ENCODE data around the gene C7orf33. TPM values are rescaled to one million over a fixed set of nuclear protein-coding genes. Genes with fewer than 3 reads are reported as not detected.

Gene C7orf33
- total RNA-seq, 1 experiment from 2014 or later, result not detected

DNA sequence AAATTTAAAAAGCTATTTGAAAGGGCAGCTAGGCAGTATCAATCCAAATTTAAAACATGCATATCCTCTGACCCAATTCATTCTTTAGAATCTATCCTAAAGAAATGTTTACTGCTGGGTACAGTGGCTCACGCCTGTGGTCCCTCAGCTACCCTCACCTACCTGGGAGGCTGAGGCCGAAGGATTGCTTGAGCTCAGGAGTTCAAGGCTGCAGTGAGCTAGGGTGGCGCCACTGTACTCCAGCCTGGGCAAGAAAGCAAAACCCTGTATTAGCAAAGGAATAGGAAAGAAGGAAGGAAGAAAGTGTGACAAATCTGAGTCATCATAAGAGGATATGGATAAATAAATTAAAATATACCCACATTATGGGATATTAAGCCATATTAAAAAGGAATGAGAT lies 36.3 kb downstream of the C7orf33 start:
- no peak for DNase-seq (ENCODE audit: low read depth)

DNA sequence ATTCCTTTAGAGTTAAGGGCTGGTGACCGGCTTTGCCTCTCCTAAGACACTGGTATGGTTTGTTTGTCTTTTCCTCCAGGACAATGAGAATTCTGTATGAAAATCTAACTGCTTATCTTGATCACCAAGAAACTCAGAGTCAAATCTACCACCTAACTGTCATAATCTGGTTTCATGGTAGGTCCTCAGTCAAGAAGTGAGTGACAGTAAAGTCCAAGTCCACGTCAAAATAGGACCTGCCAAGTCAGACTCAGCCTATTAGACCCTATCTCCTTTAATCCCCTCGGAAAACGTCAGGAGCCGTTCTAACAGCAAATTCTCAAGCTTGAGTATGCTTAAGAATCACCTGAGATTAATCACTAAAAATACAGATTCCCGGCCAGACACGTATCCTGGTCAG lies 37.4 kb downstream of the C7orf33 start:
- DNase-seq (ENCODE audit: low read depth), result no peak

DNA sequence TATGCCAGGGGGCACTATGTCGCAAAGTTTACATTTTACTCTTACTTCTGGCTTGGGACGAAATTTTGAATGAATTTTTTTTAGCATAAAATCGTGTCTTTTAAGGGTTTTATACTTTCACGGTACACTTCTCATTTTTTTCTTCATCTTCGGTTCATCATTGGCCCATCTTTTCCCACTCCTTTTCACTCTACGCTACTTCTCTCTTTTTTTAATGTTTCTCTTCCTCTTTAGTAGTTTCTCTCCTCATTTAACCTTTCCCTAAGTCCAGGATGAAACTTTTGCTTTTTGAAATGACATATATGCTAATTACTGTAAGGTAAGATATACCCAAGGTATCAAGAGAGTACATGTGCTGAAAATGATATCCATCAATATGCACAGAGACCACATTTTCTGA lies 39.5 kb downstream of the C7orf33 start:
- DNase-seq (ENCODE audit: low read depth), result no peak

DNA sequence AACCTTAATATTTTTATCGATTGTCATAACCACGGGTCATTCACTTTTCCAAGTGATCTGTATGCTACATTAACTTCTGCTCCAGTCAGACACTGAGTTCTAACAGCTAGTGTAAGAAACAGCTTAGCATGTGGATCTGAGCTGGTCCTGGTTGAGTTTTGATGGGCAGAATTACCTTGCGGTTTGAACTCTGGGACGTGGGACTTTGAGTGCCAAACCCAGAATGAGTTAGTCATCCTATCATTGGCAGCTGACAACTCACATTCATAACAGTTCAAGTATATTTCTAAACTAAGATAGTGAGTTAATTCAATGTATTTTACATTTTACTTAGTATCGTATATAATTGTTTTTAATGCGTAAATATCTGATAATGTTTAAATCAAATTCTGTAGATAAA lies 43.2 kb downstream of the C7orf33 start:
- DNase-seq (ENCODE audit: low read depth), result peak; percentile 81

DNA sequence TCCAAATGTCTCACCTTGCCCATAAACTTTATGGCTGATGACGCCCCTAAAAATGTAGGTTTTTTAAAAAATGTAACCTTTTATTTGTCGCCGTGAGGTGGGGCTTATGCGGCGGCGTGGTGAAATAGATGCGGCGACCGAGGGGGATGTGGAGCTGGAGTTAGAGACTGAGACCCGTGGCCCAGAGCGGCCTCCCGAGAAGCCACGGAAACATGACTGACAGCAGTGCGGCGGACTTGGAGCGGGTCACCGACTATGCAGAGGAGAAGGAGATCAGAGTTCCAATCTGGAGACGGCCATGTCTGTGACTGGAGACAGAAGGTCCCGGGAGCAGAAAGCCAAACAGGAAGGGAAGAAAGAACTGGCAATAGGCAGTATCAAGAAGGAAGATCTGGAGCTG lies 46.5 kb downstream of the C7orf33 start:
- DNase-seq (ENCODE audit: low read depth), result no peak

DNA sequence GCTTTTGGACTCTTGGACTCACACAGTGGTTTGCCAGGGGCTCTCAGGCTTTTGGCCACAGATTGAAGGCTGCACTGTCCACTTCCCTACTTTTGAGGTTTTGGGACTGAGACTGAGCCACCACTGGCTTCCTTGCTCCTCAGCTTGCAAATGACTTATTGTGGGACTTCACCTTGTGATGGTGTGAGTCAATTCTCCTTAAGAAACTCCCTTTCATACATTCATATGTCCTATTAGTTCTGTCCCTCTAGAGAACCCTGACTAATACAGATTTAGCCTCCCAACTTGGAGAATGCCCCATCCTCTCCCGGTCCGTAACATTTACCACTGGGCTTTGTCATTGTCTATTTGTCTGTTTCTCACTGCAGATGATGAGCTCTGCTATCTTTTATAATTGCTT lies 55.3 kb downstream of the C7orf33 start:
- DNase-seq (ENCODE audit: low read depth), result no peak

DNA sequence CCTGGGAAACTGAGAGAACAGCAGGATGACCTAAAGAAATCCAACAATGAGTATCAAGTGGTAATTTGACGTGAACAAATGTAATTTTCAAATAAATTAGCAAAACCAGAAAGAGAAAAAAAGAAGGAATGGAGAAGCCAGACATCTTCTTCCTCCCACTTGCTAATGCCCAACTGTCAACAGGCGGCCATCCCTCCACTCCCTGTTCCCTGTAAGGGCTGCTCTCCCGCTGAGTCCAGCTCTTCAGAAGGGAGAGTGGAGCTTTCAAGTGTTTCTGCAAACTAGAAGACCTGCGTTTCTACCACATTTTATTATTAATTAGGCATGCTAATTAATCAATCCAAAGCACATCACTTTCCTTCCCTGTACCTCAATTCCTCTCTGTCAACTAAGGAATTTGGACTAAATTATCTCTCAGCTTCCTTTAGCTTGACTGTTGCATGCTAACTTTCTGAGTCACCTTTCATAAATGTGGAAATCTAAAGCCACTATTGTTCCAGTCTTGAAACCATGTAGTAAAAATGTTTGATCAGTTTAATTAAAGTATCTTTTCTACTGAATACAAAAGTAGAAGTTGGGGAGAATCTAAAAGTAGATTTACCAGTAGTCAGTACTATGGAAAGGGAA lies 59.8 kb downstream of the C7orf33 start:
- DNase-seq (ENCODE audit: low read depth), result peak; percentile 78

DNA sequence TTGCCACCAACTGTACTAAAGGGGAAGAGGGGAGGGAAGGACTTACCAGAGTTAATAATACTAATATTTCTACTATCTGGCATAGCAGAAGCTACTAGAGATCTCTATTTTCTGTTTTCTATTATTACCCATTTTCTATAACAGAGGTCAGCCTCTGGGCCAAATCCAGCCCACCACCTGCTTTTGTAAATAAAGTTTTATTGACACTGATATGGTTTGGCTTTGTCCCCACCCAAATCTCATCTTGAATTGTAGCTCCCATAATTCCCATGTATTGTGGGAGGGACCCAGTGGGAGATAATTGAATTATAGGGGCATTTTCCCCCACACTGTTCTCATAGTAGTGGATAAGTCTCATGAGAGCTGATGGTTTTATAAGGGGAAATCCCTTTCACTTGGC lies 62.2 kb downstream of the C7orf33 start:
- DNase-seq (ENCODE audit: low read depth), result no peak

DNA sequence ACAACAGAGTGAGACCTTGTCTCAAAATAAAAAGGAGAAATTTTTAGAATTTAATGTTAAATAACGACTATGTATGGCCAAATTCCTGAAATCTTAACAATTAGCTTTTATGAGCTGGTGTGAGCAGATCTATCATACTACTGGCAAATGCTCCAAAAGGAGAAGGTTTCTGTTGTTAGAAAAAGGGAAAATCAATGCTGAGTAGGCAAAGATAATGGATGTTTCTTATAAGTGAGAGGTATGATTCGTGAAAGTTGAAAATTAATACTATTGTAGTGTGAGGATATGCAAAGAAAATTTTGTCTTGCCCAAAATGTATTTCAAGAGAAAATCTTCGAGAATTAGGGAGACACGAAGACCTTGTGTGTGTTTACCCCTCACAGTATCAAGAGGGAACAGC lies 67.4 kb downstream of the C7orf33 start:
- no peak for DNase-seq (ENCODE audit: low read depth)

DNA sequence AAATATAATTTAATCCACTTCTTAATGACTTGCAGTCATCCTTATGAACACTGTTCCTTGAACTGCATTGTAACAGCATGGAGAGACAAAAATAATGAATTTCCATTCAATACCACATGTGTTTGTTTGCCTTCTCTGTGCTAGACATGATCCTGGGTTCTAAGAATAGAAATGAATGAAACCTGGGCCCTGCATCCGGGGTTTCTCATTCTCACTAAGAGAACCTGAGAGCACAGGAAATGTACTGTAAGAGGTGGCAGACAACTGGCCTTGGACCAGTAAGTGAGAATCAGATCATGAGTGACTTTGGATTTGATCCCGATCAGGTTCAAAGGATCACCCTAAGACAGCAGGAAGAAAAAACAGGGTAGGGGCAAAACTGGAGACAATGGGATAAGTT lies 70.9 kb downstream of the C7orf33 start:
- no peak for DNase-seq (ENCODE audit: low read depth)

DNA sequence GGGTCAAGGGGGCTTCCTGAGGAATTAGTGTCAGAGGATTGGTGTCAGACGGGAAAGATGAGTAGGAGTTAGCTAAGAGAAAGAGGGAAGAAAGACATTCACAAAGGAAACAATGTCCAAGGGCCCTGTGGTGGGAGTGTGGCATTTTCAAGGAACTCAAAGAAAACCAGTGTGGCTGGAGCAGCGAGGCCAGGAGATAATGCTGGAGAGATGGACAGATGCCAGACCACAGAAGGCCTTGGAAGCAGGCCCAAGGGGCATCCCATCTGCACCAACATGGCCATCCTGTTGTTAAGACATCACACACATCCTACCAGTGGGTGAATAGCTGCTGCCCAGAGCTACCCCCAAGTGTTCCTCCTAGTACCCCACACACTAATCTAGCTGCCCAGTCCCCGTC lies 72.1 kb downstream of the C7orf33 start:
- peak; percentile 52 for DNase-seq (ENCODE audit: low read depth)

DNA sequence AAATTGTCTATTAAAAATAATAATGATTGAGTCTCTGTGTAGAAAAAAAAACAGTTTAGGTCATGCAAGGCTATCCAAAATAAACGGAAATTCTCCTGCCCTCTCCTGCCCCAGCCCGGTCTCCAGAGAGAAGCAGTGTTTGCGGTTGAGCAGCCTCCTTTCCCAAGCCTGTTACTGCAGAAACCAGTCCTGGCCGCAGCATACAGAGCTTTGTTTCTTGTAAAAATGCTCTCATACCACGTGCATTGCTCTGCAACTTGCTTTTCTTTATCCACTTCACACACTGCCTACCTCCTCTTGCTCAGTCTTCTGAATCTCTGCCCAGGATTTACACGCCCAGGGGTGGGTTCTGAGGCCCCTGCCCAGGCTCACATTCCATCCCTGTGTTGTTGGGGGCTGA lies 73.8 kb downstream of the C7orf33 start:
- peak; percentile 15 for DNase-seq (ENCODE audit: low read depth)

DNA sequence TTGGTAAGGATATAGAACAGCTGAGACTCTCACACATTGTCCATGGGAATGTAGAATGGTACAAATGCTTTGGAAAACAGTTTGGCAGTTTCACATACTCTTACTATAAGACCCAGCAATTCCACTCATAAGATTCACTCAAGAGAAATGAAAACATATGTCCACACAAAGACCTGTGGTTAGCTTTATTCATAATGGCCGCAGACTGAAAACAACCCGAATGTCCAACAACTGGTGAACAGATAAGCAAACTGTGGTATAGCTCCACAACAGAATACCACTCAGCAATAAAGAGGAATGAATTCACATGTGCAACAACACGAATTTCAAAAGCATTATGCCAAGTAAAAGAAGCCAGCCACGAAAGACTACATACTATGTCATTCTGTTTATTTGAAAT lies 74.7 kb downstream of the C7orf33 start:
- DNase-seq (ENCODE audit: low read depth), result no peak

Other genes with a start within 250 kb of the C7orf33 start
- gene CUL1, start 108.1 kb downstream of the C7orf33 start, total RNA-seq (2014; rRNA removed; shearing (Covaris generic)), result 46.3 and 51.6 TPM in 2 replicates